Naive B cell (primary cell): ENCODE data around the gene OPTC. TPM values are rescaled to one million over a fixed set of nuclear protein-coding genes. Genes with fewer than 3 reads are reported as not detected.
A peak's percentile ranks its signal among the peaks of the same experiment; 100 is the strongest.

Source experiments
- ATAC-seq, 2 donors: fragments of 150-1000 bp; cut with Tn5 transposase; 2 replicates each; pipeline ENCODE4 v1.10.0; 2021; ENCODE audit warnings: low read depth in 2 of 2, mild to moderate bottlenecking in 2 of 2, moderate library complexity in 2 of 2
- DNase-seq: peaks from one replicate; pipeline ENCODE4 v3.0.0; 2022
- H3K27ac Mint-ChIP-seq, 6 donors: one replicate each; pipeline ENCODE4 v1.8.0; 2020 to 2022; ENCODE audit warnings: mild to moderate bottlenecking in 6 of 6, mixed read lengths in 6 of 6, moderate library complexity in 5 of 6, inconsistent platforms in 2 of 6
- H3K27me3 Mint-ChIP-seq, 3 donors: one replicate each; pipeline ENCODE4 v1.8.0; 2021 to 2022; ENCODE audit warnings: mixed read lengths in 3 of 3, mild to moderate bottlenecking in 1 of 3
- H3K36me3 Mint-ChIP-seq, 2 donors: one replicate each; pipeline ENCODE4 v1.8.0; 2020 to 2022; ENCODE audit warnings: mixed read lengths in 2 of 2, inconsistent platforms in 1 of 2, mild to moderate bottlenecking in 1 of 2
- H3K4me1 Mint-ChIP-seq, 3 donors: one replicate each; pipeline ENCODE4 v1.8.0; 2020 to 2022; ENCODE audit warnings: mixed read lengths in 3 of 3, inconsistent platforms in 1 of 3, mild to moderate bottlenecking in 1 of 3, moderate library complexity in 1 of 3
- H3K4me3 Mint-ChIP-seq, 8 donors: one replicate each; pipeline ENCODE4 v1.8.0; 2020 to 2022; ENCODE audit warnings: mild to moderate bottlenecking in 8 of 8, mixed read lengths in 8 of 8, moderate library complexity in 8 of 8, inconsistent platforms in 2 of 8
- H3K9me3 Mint-ChIP-seq, 7 donors: one replicate each; pipeline ENCODE4 v1.8.0; 2020 to 2022; ENCODE audit warnings: mixed read lengths in 7 of 7, mild to moderate bottlenecking in 5 of 7, inconsistent platforms in 2 of 7, moderate library complexity in 1 of 7
- polyA plus RNA-seq, 6 donors: library from polyadenylated mRNA; unstranded; fragments of 300-500 nt; fragmentation: Illumina TruSeq; gene quantifications; one replicate each; pipeline ENCODE4 v1.2.3, GENCODE V29; 2021; ENCODE audit warnings: low read depth in 6 of 6

Gene OPTC
- polyA plus RNA-seq, 6 donors from 2014 or later = not detected

- DNase-seq = no peak
- no peaks in the 10 kb centered on the region for H3K9me3 Mint-ChIP-seq
- H3K4me3 Mint-ChIP-seq = no peak overlapping the region
- H3K4me1 Mint-ChIP-seq = peaks cover 3 to 10% (median 7%) of the 10 kb centered on the region in 3 donors
- H3K36me3 Mint-ChIP-seq = no peaks in the 10 kb centered on the region
- no peak overlapping the region for H3K27ac Mint-ChIP-seq
- ATAC-seq = no peak
- peaks cover 4 to 33% (median 29%) of the 10 kb centered on the region in 3 donors for H3K27me3 Mint-ChIP-seq
Observed at GRCh38 chr1:203468326-203468725, 25.6 kb upstream of the OPTC start.

- DNase-seq = no peak
- no peak overlapping the region for H3K4me3 Mint-ChIP-seq
- H3K27me3 Mint-ChIP-seq = peaks cover 8 to 41% (median 40%) of the 10 kb centered on the region in 3 donors
- H3K27ac Mint-ChIP-seq = no peak overlapping the region
- no peaks in the 10 kb centered on the region for H3K36me3 Mint-ChIP-seq
- H3K4me1 Mint-ChIP-seq = peaks cover 0 to 4% (median 0%) of the 10 kb centered on the region in 3 donors
- no peaks in the 10 kb centered on the region for H3K9me3 Mint-ChIP-seq
- ATAC-seq = no peak
Observed at GRCh38 chr1:203470240-203470639, 23.7 kb upstream of the OPTC start.

GRCh38 chr1:203471841-203472240, 22.1 kb upstream of the OPTC start:
- peaks cover 15 to 47% (median 41%) of the 10 kb centered on the region in 3 donors for H3K27me3 Mint-ChIP-seq
- H3K4me3 Mint-ChIP-seq = no peak overlapping the region
- H3K9me3 Mint-ChIP-seq = no peaks in the 10 kb centered on the region
- no peak for ATAC-seq
- DNase-seq = no peak
- no peaks in the 10 kb centered on the region for H3K4me1 Mint-ChIP-seq
- H3K27ac Mint-ChIP-seq = no peak overlapping the region
- H3K36me3 Mint-ChIP-seq = no peaks in the 10 kb centered on the region

GRCh38 chr1:203473281-203473680, 20.7 kb upstream of the OPTC start:
- Mint-ChIP-seq H3K4me1 (peaks cover 4 to 12% (median 8%) of the 10 kb centered on the region in 3 donors), H3K36me3 (no peaks in the 10 kb centered on the region), H3K9me3 (no peaks in the 10 kb centered on the region), H3K4me3 (peak overlapping the region in 1 of 8 donors; percentile 76), H3K27me3 (peaks cover 18 to 42% (median 32%) of the 10 kb centered on the region in 3 donors), H3K27ac (no peak overlapping the region)
- no peak for DNase-seq
- ATAC-seq = no peak

- no peak for ATAC-seq
- DNase-seq = no peak
- H3K27me3 Mint-ChIP-seq = peaks cover 18 to 36% (median 26%) of the 10 kb centered on the region in 3 donors
- no peak overlapping the region for H3K4me3 Mint-ChIP-seq
- H3K27ac Mint-ChIP-seq = peak overlapping the region in 1 of 6 donors; percentile 66
- no peaks in the 10 kb centered on the region for H3K36me3 Mint-ChIP-seq
- no peaks in the 10 kb centered on the region for H3K9me3 Mint-ChIP-seq
- H3K4me1 Mint-ChIP-seq = peaks cover 4 to 13% (median 8%) of the 10 kb centered on the region in 3 donors
Observed at GRCh38 chr1:203473781-203474305, 20.1 kb upstream of the OPTC start.

- ATAC-seq = no peak
- H3K27ac Mint-ChIP-seq = no peak within 1 kb of the TSS
- no peaks in the 10 kb centered on the region for H3K9me3 Mint-ChIP-seq
- H3K36me3 Mint-ChIP-seq = no peaks in the 10 kb centered on the region
- DNase-seq = no peak
- H3K4me1 Mint-ChIP-seq = peaks cover 4 to 13% (median 13%) of the 10 kb centered on the region in 3 donors
- no peak within 1 kb of the TSS for H3K4me3 Mint-ChIP-seq
- H3K27me3 Mint-ChIP-seq = peaks cover 18 to 27% (median 20%) of the 10 kb centered on the region in 3 donors
Observed at GRCh38 chr1:203475012-203475981, 18.7 kb upstream of the OPTC start, which contains the start of gene PRELP. PRELP (plus strand) TSS chr1:203475806; CDS start chr1:203483185, 7,379 bp downstream.

GRCh38 chr1:203476216-203476814, 17.6 kb upstream of the OPTC start:
- no peak overlapping the region for H3K27ac Mint-ChIP-seq
- H3K27me3 Mint-ChIP-seq = peaks cover 16 to 25% (median 18%) of the 10 kb centered on the region in 3 donors
- no peak for ATAC-seq
- no peak for DNase-seq
- peaks cover 10 to 20% (median 18%) of the 10 kb centered on the region in 3 donors for H3K4me1 Mint-ChIP-seq
- no peak overlapping the region for H3K4me3 Mint-ChIP-seq
- no peaks in the 10 kb centered on the region for H3K9me3 Mint-ChIP-seq
- no peaks in the 10 kb centered on the region for H3K36me3 Mint-ChIP-seq

GRCh38 chr1:203477748-203478147, 16.2 kb upstream of the OPTC start:
- ATAC-seq (peak; percentile 47 to 69), DNase-seq (no peak)
- Mint-ChIP-seq H3K27me3 (peaks cover 10 to 25% (median 18%) of the 10 kb centered on the region in 3 donors), H3K4me3 (no peak overlapping the region), H3K9me3 (no peaks in the 10 kb centered on the region), H3K27ac (no peak overlapping the region), H3K36me3 (no peaks in the 10 kb centered on the region), H3K4me1 (peaks cover 13 to 23% (median 18%) of the 10 kb centered on the region in 3 donors)

GRCh38 chr1:203478231-203478630, 15.7 kb upstream of the OPTC start:
- Mint-ChIP-seq H3K4me3 (no peak overlapping the region), H3K36me3 (no peaks in the 10 kb centered on the region), H3K9me3 (no peaks in the 10 kb centered on the region), H3K4me1 (peaks cover 13 to 23% (median 18%) of the 10 kb centered on the region in 3 donors), H3K27ac (no peak overlapping the region), H3K27me3 (peaks cover 9 to 23% (median 18%) of the 10 kb centered on the region in 3 donors)
- no peak for DNase-seq
- ATAC-seq = no peak

GRCh38 chr1:203478986-203479385, 15.0 kb upstream of the OPTC start:
- Mint-ChIP-seq H3K4me1 (peaks cover 13 to 23% (median 18%) of the 10 kb centered on the region in 3 donors), H3K36me3 (no peaks in the 10 kb centered on the region), H3K9me3 (no peaks in the 10 kb centered on the region), H3K27me3 (peaks cover 2 to 18% (median 16%) of the 10 kb centered on the region in 3 donors), H3K27ac (peak overlapping the region in 1 of 6 donors; percentile 86), H3K4me3 (no peak overlapping the region)
- ATAC-seq (no peak), DNase-seq (no peak)

- H3K36me3 Mint-ChIP-seq = no peaks in the 10 kb centered on the region
- ATAC-seq = no peak
Observed at GRCh38 chr1:203479646-203480045, 14.3 kb upstream of the OPTC start.

GRCh38 chr1:203480084-203480483, 13.9 kb upstream of the OPTC start:
- ATAC-seq (no peak), DNase-seq (no peak)
- Mint-ChIP-seq H3K4me1 (peaks cover 13 to 23% (median 18%) of the 10 kb centered on the region in 3 donors), H3K36me3 (no peaks in the 10 kb centered on the region), H3K4me3 (no peak overlapping the region), H3K27me3 (peaks cover 0 to 16% (median 11%) of the 10 kb centered on the region in 3 donors), H3K9me3 (no peaks in the 10 kb centered on the region), H3K27ac (peak overlapping the region in 1 of 6 donors; percentile 20)

More at GRCh38 chr1:203479646-203480045, 14.3 kb upstream of the OPTC start:
- peaks cover 13 to 23% (median 18%) of the 10 kb centered on the region in 3 donors for H3K4me1 Mint-ChIP-seq
- H3K9me3 Mint-ChIP-seq = no peaks in the 10 kb centered on the region
- no peak overlapping the region for H3K4me3 Mint-ChIP-seq
- no peak for DNase-seq
- H3K27me3 Mint-ChIP-seq = peaks cover 0 to 18% (median 11%) of the 10 kb centered on the region in 3 donors
- H3K27ac Mint-ChIP-seq = peak overlapping the region in 2 of 6 donors; percentile 10 to 20

GRCh38 chr1:203480525-203481084, 13.3 kb upstream of the OPTC start:
- peaks cover 13 to 23% (median 18%) of the 10 kb centered on the region in 3 donors for H3K4me1 Mint-ChIP-seq
- ATAC-seq (peak in 1 of 2 donors; percentile 35), DNase-seq (peak; percentile 9)
- peaks cover 0 to 14% (median 11%) of the 10 kb centered on the region in 3 donors for H3K27me3 Mint-ChIP-seq
- H3K9me3 Mint-ChIP-seq = no peaks in the 10 kb centered on the region
- no peaks in the 10 kb centered on the region for H3K36me3 Mint-ChIP-seq
- no peak overlapping the region for H3K4me3 Mint-ChIP-seq
- no peak overlapping the region for H3K27ac Mint-ChIP-seq
